Measurements from ENCODE around the gene SAMD3.
"Not testable (repeated sequence)": the region's sequence is repeated elsewhere in the genome, so short reads cannot be mapped to it uniquely, and the experiment has no call there.

GRCh38 chr6:130194434-130194833 is 28.3 kb downstream of the SAMD3 start:
- not testable (repeated sequence) for TF ChIP-seq CTCF, POLR2A, POLR2AphosphoS5 (IDR thresholded peaks at IDR 0.05)

All from transverse colon (tissue), 4 donors.